ENCODE results near the gene PIK3CD.

DNA sequence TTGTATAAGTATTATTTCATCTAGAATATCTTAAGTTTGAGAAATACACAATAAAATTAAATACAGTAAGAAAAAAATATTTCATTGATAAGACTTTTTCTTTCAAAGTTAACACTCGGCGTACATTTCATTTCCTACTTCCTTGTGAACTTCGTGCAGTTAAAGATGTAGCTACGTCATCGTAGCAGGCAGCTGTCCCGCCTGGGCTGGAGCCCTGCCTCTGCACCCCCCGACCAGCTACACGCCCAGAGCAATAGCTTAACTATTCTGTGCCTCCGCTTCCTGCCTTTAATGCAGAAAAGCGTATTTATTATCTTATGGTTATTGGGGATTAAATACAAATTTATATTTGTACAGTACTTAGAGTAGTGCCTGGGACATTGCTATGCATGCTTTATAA is 118.8 kb downstream of the PIK3CD start:
- TF ChIP-seq GABPB1 (CRISPR knock-in tag; IDR thresholded peaks at IDR 0.05) (no peak), CREB1 (CRISPR knock-in tag; IDR thresholded peaks at IDR 0.05) (no peak), TCF7 (CRISPR knock-in tag; IDR thresholded peaks at IDR 0.05; ENCODE audit: low read depth) (no peak), ZNF317 (CRISPR knock-in tag; IDR thresholded peaks at IDR 0.05; ENCODE audit: borderline replicate concordance, low read depth) (no peak), ZNF232 (CRISPR knock-in tag; IDR thresholded peaks at IDR 0.05) (no peak), CBFB (CRISPR knock-in tag; IDR thresholded peaks at IDR 0.05; ENCODE audit: low read depth) (no peak)
- TF ChIP-seq, protein P1, sequence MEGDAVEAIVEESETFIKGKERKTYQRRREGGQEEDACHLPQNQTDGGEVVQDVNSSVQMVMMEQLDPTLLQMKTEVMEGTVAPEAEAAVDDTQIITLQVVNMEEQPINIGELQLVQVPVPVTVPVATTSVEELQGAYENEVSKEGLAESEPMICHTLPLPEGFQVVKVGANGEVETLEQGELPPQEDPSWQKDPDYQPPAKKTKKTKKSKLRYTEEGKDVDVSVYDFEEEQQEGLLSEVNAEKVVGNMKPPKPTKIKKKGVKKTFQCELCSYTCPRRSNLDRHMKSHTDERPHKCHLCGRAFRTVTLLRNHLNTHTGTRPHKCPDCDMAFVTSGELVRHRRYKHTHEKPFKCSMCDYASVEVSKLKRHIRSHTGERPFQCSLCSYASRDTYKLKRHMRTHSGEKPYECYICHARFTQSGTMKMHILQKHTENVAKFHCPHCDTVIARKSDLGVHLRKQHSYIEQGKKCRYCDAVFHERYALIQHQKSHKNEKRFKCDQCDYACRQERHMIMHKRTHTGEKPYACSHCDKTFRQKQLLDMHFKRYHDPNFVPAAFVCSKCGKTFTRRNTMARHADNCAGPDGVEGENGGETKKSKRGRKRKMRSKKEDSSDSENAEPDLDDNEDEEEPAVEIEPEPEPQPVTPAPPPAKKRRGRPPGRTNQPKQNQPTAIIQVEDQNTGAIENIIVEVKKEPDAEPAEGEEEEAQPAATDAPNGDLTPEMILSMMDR (IDR thresholded peaks at IDR 0.05), result no peak
- TF ChIP-seq, protein P2, sequence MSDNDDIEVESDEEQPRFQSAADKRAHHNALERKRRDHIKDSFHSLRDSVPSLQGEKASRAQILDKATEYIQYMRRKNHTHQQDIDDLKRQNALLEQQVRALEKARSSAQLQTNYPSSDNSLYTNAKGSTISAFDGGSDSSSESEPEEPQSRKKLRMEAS (CRISPR knock-in tag; IDR thresholded peaks at IDR 0.05), result no peak
- TF ChIP-seq, protein P3, sequence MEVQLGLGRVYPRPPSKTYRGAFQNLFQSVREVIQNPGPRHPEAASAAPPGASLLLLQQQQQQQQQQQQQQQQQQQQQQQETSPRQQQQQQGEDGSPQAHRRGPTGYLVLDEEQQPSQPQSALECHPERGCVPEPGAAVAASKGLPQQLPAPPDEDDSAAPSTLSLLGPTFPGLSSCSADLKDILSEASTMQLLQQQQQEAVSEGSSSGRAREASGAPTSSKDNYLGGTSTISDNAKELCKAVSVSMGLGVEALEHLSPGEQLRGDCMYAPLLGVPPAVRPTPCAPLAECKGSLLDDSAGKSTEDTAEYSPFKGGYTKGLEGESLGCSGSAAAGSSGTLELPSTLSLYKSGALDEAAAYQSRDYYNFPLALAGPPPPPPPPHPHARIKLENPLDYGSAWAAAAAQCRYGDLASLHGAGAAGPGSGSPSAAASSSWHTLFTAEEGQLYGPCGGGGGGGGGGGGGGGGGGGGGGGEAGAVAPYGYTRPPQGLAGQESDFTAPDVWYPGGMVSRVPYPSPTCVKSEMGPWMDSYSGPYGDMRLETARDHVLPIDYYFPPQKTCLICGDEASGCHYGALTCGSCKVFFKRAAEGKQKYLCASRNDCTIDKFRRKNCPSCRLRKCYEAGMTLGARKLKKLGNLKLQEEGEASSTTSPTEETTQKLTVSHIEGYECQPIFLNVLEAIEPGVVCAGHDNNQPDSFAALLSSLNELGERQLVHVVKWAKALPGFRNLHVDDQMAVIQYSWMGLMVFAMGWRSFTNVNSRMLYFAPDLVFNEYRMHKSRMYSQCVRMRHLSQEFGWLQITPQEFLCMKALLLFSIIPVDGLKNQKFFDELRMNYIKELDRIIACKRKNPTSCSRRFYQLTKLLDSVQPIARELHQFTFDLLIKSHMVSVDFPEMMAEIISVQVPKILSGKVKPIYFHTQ (CRISPR knock-in tag; IDR thresholded peaks at IDR 0.05), result no peak
- TF ChIP-seq, protein P4, sequence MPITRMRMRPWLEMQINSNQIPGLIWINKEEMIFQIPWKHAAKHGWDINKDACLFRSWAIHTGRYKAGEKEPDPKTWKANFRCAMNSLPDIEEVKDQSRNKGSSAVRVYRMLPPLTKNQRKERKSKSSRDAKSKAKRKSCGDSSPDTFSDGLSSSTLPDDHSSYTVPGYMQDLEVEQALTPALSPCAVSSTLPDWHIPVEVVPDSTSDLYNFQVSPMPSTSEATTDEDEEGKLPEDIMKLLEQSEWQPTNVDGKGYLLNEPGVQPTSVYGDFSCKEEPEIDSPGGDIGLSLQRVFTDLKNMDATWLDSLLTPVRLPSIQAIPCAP (CRISPR knock-in tag; IDR thresholded peaks at IDR 0.05), result no peak
- TF ChIP-seq, protein P5, sequence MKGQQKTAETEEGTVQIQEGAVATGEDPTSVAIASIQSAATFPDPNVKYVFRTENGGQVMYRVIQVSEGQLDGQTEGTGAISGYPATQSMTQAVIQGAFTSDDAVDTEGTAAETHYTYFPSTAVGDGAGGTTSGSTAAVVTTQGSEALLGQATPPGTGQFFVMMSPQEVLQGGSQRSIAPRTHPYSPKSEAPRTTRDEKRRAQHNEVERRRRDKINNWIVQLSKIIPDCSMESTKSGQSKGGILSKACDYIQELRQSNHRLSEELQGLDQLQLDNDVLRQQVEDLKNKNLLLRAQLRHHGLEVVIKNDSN (CRISPR knock-in tag; IDR thresholded peaks at IDR 0.05), result no peak
- TF ChIP-seq, protein P6, sequence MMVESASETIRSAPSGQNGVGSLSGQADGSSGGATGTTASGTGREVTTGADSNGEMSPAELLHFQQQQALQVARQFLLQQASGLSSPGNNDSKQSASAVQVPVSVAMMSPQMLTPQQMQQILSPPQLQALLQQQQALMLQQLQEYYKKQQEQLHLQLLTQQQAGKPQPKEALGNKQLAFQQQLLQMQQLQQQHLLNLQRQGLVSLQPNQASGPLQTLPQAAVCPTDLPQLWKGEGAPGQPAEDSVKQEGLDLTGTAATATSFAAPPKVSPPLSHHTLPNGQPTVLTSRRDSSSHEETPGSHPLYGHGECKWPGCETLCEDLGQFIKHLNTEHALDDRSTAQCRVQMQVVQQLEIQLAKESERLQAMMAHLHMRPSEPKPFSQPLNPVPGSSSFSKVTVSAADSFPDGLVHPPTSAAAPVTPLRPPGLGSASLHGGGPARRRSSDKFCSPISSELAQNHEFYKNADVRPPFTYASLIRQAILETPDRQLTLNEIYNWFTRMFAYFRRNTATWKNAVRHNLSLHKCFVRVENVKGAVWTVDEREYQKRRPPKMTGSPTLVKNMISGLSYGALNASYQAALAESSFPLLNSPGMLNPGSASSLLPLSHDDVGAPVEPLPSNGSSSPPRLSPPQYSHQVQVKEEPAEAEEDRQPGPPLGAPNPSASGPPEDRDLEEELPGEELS (CRISPR knock-in tag; IDR thresholded peaks at IDR 0.05), result no peak
